ENCODE data around the gene SPATA20.

DNA sequence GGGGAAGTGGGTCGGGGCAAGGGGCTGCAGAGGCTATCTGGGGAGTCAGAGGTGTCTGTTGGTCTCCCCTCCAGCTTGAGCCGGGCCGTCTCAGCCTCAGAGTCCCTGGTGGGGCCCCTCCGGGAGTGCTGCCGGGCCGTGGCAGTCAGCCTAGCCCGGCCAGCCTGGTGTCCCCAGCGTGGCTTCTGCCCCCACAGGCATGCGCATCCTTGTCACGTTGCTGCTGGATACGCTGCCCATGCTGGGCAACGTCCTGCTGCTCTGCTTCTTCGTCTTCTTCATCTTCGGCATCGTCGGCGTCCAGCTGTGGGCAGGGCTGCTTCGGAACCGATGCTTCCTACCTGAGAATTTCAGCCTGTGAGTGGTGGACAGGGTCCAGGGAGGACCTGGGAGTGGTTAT is 24.7 kb downstream of the SPATA20 start:
- TF ChIP-seq CTCF (IDR thresholded peaks at IDR 0.05) (no peak), POLR2A (IDR thresholded peaks at IDR 0.05) (no peak)
